Breast epithelium (tissue), 3 donors: Measurements from ENCODE around the gene GLB1L2.

ENCODE experiments used
- CTCF ChIP-seq, 3 donors: fragments of 450-650 bp; IDR thresholded peaks; one replicate each; pipeline ENCODE4 v1.5.1; 2016 to 2017; ENCODE audit warnings: antibody characterized with exemption in 3 of 3, mild to moderate bottlenecking in 3 of 3, moderate library complexity in 3 of 3
- POLR2A ChIP-seq: fragments of 450-650 bp; IDR thresholded peaks from one replicate; pipeline ENCODE4 v1.6.1; 2016; ENCODE audit warnings: antibody characterized with exemption, mild to moderate bottlenecking, moderate library complexity

GRCh38 chr11:134289167-134289566, 42.6 kb upstream of the GLB1L2 start:
- TF ChIP-seq POLR2A (no peak), CTCF (IDR thresholded peaks at IDR 0.05) (no peak)
